LNCAP (cell line): Measurements from ENCODE around the gene IRF1.

ENCODE experiments used
- CTCF ChIP-seq: fragments of 450-650 bp; IDR thresholded peaks from 2 replicates; pipeline ENCODE4 v1.5.1; 2017; ENCODE audit warnings: mild to moderate bottlenecking

IRF1 gene

DNA sequence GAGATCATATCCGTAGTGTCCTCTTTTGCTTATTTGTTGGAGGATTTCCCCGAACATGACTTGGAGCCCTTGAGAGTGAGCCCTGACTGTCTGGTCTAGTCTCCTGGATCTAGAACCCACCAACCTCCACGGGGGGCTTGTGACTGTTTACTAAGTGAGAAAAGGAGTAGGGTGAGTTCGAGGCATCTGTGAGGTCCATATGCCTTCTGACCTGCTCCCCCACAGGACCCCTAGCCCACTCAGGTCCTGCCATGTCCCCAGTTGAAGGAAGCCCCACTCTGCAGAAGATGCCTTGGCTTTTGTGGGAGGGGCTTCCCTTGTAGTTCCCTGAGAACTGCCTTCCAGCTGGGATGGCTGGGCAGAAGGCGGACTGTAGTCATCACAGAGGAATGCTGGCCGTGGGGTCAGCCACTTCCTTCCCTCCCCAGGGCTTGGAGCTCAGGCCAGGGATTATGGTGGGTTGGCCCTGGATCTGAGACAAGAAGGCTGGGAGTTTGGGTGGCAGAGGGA, 7.0 kb upstream of the IRF1 start:
- TF ChIP-seq CTCF: no peak

DNA sequence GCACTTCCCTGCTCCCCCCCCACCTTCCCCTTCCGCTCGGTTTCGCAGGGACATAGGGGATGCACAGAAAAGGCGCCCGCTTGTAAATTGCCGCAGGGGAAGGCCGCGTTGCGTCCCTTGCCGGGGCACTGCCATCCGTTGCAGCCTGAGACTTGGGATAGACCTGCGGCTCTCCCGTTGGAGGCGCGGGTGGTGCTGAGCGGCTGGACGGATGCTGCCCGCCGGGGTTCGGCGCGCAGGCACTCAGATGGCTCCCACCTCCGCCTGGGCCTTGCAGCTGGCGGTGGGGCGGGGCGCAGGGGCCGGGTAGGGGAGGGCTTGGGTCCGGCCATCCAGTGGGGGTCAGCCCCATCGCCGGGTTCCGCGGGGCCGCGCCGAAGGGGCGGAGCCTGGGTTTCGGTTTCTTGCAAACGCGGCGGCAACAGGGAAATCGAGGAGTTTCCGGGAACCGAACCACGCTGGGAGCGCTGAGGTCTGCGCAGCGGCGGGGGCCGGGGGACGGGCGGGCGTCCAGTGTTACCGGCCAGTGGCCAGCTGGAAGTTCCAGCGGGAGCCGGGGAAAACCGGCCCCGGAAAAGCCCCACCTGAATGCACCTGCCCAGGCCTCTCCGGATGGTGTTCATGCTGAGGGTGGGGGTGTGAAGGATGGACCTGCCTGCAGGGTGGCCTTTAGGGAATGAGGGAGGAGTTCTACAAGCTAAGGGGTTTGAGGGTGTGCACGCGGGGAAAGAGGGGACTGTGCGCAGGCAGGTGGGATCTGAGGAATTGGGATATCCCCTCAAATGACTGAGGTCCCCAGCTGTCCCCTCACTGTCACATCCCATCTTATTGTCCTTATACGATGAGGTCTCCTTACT, 6.3 kb upstream of the IRF1 start:
- no peak for TF ChIP-seq CTCF

DNA sequence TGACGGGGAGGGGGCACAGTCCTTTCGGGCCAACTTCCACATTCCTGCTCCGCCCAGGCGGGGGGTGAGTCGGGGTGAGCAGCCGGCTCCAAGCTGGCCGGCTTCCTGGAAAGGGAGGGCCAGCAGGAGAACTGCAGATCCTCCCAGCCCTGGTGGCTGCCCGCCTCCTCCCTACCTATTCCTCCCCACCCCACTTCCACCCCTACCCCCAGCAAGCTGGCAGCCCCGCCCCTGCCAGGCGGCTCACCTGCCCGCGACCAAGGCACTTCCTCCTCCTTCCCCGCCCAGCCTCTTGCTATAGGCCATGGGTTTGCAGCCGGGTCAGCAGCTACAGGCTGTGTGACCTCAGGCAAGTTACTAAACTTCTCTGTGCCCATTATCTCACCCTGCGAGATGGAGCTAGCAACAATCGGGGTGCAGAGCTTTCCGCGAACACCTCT, 5.6 kb upstream of the IRF1 start:
- no peak for TF ChIP-seq CTCF

GRCh38 chr5:132495667-132496190, 5.2 kb upstream of the IRF1 start:
- TF ChIP-seq CTCF: no peak

GRCh38 chr5:132493821-132494220, 3.2 kb upstream of the IRF1 start:
- TF ChIP-seq CTCF: no peak

DNA sequence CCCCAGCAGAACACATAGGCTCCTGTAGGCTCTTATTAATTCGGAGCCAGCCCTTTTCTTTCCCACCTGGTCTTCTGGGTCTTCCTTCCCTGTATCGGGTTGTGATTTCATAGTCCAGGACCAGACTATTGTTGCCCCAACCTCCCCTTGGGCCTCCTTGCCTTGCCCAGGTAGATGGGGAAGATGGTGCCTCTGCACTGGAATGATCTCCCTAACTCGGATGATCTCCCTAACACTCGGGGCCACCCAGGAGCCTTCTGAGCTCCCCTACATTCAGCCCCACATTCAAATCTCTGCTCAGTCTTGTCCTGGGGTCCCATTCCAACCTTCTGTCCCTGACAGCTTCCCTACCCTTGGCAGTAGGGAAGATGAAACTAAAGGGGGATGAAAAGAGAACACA, 2.7 kb upstream of the IRF1 start:
- no peak for TF ChIP-seq CTCF

- TF ChIP-seq CTCF: no peak
Observed at GRCh38 chr5:132492386-132493125, 2.0 kb upstream of the IRF1 start.
